Activated CD4-positive, alpha-beta memory T cell treated with anti-CD3 and anti-CD28 coated beads for 36 hours (primary cell): ENCODE results near the gene FOXJ3. TPM values are rescaled to one million over a fixed set of nuclear protein-coding genes. Genes with fewer than 3 reads are reported as not detected.

Source experiments
- CTCF ChIA-PET: fragments of 350-600 bp; sonication (Branson Sonifier 250); formaldehyde crosslinking; loops from one replicate; lab custom pipeline; 2021; ENCODE audit warnings: antibody characterized with exemption, inconsistent platforms; lab: Charles Lee
- POLR2A ChIA-PET: fragments of 350-600 bp; sonication (Branson Sonifier 250); formaldehyde crosslinking; loops from one replicate; lab custom pipeline; 2021; ENCODE audit warnings: antibody characterized with exemption; lab: Charles Lee
- DNase-seq: peaks from one replicate; pipeline ENCODE4 v3.0.0-alpha.2; 2020
- H3K27ac Mint-ChIP-seq: one replicate; pipeline ENCODE4 v1.8.0; 2021; ENCODE audit warnings: mixed read lengths
- H3K27me3 Mint-ChIP-seq: one replicate; pipeline ENCODE4 v1.8.0; 2021; ENCODE audit warnings: mixed read lengths
- H3K36me3 Mint-ChIP-seq: one replicate; pipeline ENCODE4 v1.8.0; 2021; ENCODE audit warnings: mixed read lengths
- H3K4me1 Mint-ChIP-seq: one replicate; pipeline ENCODE4 v1.8.0; 2021; ENCODE audit warnings: low read depth, mixed read lengths
- H3K4me3 Mint-ChIP-seq: one replicate; pipeline ENCODE4 v1.8.0; 2021; ENCODE audit warnings: mild to moderate bottlenecking, mixed read lengths
- H3K9me3 Mint-ChIP-seq: one replicate; pipeline ENCODE4 v1.8.0; 2021; ENCODE audit warnings: mixed read lengths
- intact Hi-C: fragments of 100-400 bp; cut with micrococcal nuclease; formaldehyde crosslinking; loops from one replicate; pipeline ENCODE4 v1.15.1; 2023
- total RNA-seq, 2 experiments: library from RNA; stranded (reverse); gene quantifications; one replicate each; pipeline ENCODE4 v1.2.3, GENCODE V29; 2021

FOXJ3 gene
- total RNA-seq, 2 experiments from 2014 or later = 37.3 to 40.8 TPM

- CTCF ChIA-PET = interaction anchor here (0.6 to 1.9 kb wide), 5 partner anchors 10 to 581 kb away, joined by 3 to 7 read pairs (median 3); no protein-coding TSS in a partner anchor
- intact Hi-C loops = no loop called here
- H3K27ac Mint-ChIP-seq = no peak overlapping the region
- peak; percentile 31 for DNase-seq
- H3K36me3 Mint-ChIP-seq = no peaks in the 10 kb centered on the region
- peaks cover 5% of the 10 kb centered on the region for H3K4me1 Mint-ChIP-seq
- POLR2A ChIA-PET = no interaction called here
- H3K9me3 Mint-ChIP-seq = peaks cover 14% of the 10 kb centered on the region
- H3K27me3 Mint-ChIP-seq = no peaks in the 10 kb centered on the region
- H3K4me3 Mint-ChIP-seq = no peak overlapping the region
Measured at GRCh38 chr1:42157667-42158066, 177.4 kb downstream of the FOXJ3 start.

GRCh38 chr1:42155362-42155761 is 179.7 kb downstream of the FOXJ3 start:
- intact Hi-C loops = no loop called here
- Mint-ChIP-seq H3K9me3 (peaks cover under 1% of the 10 kb centered on the region), H3K4me1 (peaks cover 5% of the 10 kb centered on the region), H3K27me3 (peaks cover 3% of the 10 kb centered on the region), H3K4me3 (no peak overlapping the region), H3K27ac (no peak overlapping the region), H3K36me3 (no peaks in the 10 kb centered on the region)
- no peak for DNase-seq
- ChIA-PET CTCF (interaction anchor here (1.8 kb wide), 2 partner anchors 8 to 18 kb away, joined by 7 to 8 read pairs; no protein-coding TSS in a partner anchor), POLR2A (no interaction called here)

- Mint-ChIP-seq H3K27ac (no peak overlapping the region), H3K36me3 (no peaks in the 10 kb centered on the region), H3K4me3 (no peak overlapping the region), H3K27me3 (peaks cover 3% of the 10 kb centered on the region), H3K4me1 (peaks cover 5% of the 10 kb centered on the region), H3K9me3 (no peaks in the 10 kb centered on the region)
- no peak for DNase-seq
- ChIA-PET POLR2A (no interaction called here), CTCF (interaction anchor here (1.8 kb wide), 1 partner anchor 19 kb away, joined by 8 read pairs; no protein-coding TSS in a partner anchor)
- intact Hi-C loops = no loop called here
Measured at GRCh38 chr1:42154685-42155084, 180.3 kb downstream of the FOXJ3 start.

- H3K4me1 Mint-ChIP-seq = peaks cover 5% of the 10 kb centered on the region
- CTCF ChIA-PET = interaction anchor here (0.5 kb wide), 1 partner anchor 304 kb away, joined by 4 read pairs; no protein-coding TSS in a partner anchor
- H3K27me3 Mint-ChIP-seq = peaks cover 3% of the 10 kb centered on the region
- POLR2A ChIA-PET = no interaction called here
- no peaks in the 10 kb centered on the region for H3K36me3 Mint-ChIP-seq
- no peak overlapping the region for H3K4me3 Mint-ChIP-seq
- intact Hi-C loops = no loop called here
- no peaks in the 10 kb centered on the region for H3K9me3 Mint-ChIP-seq
- no peak overlapping the region for H3K27ac Mint-ChIP-seq
- DNase-seq = no peak
Measured at GRCh38 chr1:42153624-42154023, 181.4 kb downstream of the FOXJ3 start.

- ChIA-PET CTCF (interaction anchor here (4.3 kb wide), 1 partner anchor 21 kb away, joined by 21 read pairs; no protein-coding TSS in a partner anchor), POLR2A (no interaction called here)
- intact Hi-C loops = no loop called here
- Mint-ChIP-seq H3K4me1 (peaks cover 5% of the 10 kb centered on the region), H3K4me3 (no peak within 1 kb of the TSS), H3K27ac (no peak within 1 kb of the TSS), H3K27me3 (peaks cover 3% of the 10 kb centered on the region), H3K9me3 (no peaks in the 10 kb centered on the region), H3K36me3 (no peaks in the 10 kb centered on the region)
- no peak for DNase-seq
Measured at GRCh38 chr1:42152907-42153600, 182.0 kb downstream of the FOXJ3 start, which contains the start of gene GUCA2B. GUCA2B (plus strand) TSS chr1:42153410; CDS start chr1:42153451, 41 bp downstream.

- H3K9me3 Mint-ChIP-seq = no peaks in the 10 kb centered on the region
- no peak for DNase-seq
- H3K27ac Mint-ChIP-seq = no peak overlapping the region
- no peaks in the 10 kb centered on the region for H3K4me1 Mint-ChIP-seq
- ChIA-PET POLR2A (no interaction called here), CTCF (interaction anchor here (4.3 kb wide), 1 partner anchor 22 kb away, joined by 21 read pairs; no protein-coding TSS in a partner anchor)
- intact Hi-C loops = no loop called here
- H3K27me3 Mint-ChIP-seq = peaks cover 3% of the 10 kb centered on the region
- no peaks in the 10 kb centered on the region for H3K36me3 Mint-ChIP-seq
- no peak overlapping the region for H3K4me3 Mint-ChIP-seq
Measured at GRCh38 chr1:42152119-42152518, 182.9 kb downstream of the FOXJ3 start.

- H3K36me3 Mint-ChIP-seq = no peaks in the 10 kb centered on the region
- H3K4me1 Mint-ChIP-seq = no peaks in the 10 kb centered on the region
- DNase-seq = no peak
- no peak overlapping the region for H3K27ac Mint-ChIP-seq
- H3K27me3 Mint-ChIP-seq = peaks cover 3% of the 10 kb centered on the region
- no peaks in the 10 kb centered on the region for H3K9me3 Mint-ChIP-seq
- POLR2A ChIA-PET = no interaction called here
- CTCF ChIA-PET = interaction anchor here (4.3 kb wide), 1 partner anchor 23 kb away, joined by 21 read pairs; no protein-coding TSS in a partner anchor
- H3K4me3 Mint-ChIP-seq = no peak overlapping the region
- intact Hi-C loops = no loop called here
Measured at GRCh38 chr1:42150651-42151050, 184.4 kb downstream of the FOXJ3 start.

- POLR2A ChIA-PET = no interaction called here
- H3K4me3 Mint-ChIP-seq = no peak overlapping the region
- H3K27ac Mint-ChIP-seq = no peak overlapping the region
- no peaks in the 10 kb centered on the region for H3K36me3 Mint-ChIP-seq
- H3K27me3 Mint-ChIP-seq = peaks cover 3% of the 10 kb centered on the region
- H3K9me3 Mint-ChIP-seq = no peaks in the 10 kb centered on the region
- CTCF ChIA-PET = interaction anchor here (1.0 to 1.9 kb wide), 5 partner anchors 8 to 202 kb away, joined by 3 to 20 read pairs (median 5); no protein-coding TSS in a partner anchor
- no peak for DNase-seq
- H3K4me1 Mint-ChIP-seq = peaks cover 4% of the 10 kb centered on the region
- intact Hi-C loops = loop anchor here (10.0 kb wide), 1 partner anchor 587 kb away; no protein-coding TSS in a partner anchor
Measured at GRCh38 chr1:42148166-42148565, 186.9 kb downstream of the FOXJ3 start.

- Mint-ChIP-seq H3K36me3 (no peaks in the 10 kb centered on the region), H3K27me3 (peaks cover 2% of the 10 kb centered on the region), H3K4me3 (no peak overlapping the region), H3K27ac (no peak overlapping the region), H3K4me1 (peaks cover 5% of the 10 kb centered on the region), H3K9me3 (no peaks in the 10 kb centered on the region)
- intact Hi-C loops = loop anchor here (2.0 to 10.0 kb wide), 2 partner anchors 26 to 588 kb away; no protein-coding TSS in a partner anchor
- ChIA-PET POLR2A (no interaction called here), CTCF (interaction anchor here (0.6 to 1.9 kb wide), 7 partner anchors 9 to 281 kb away, joined by 3 to 20 read pairs (median 4); no protein-coding TSS in a partner anchor)
- peak; percentile 80 for DNase-seq
Measured at GRCh38 chr1:42146626-42147320, 188.3 kb downstream of the FOXJ3 start.

- intact Hi-C loops = loop anchor here (2.0 to 10.0 kb wide), 2 partner anchors 27 to 589 kb away; no protein-coding TSS in a partner anchor
- H3K27me3 Mint-ChIP-seq = peaks cover 2% of the 10 kb centered on the region
- no peak overlapping the region for H3K27ac Mint-ChIP-seq
- H3K36me3 Mint-ChIP-seq = no peaks in the 10 kb centered on the region
- H3K4me1 Mint-ChIP-seq = peaks cover 5% of the 10 kb centered on the region
- ChIA-PET CTCF (interaction anchor here (1.9 kb wide), 1 partner anchor 27 kb away, joined by 20 read pairs; no protein-coding TSS in a partner anchor), POLR2A (no interaction called here)
- no peaks in the 10 kb centered on the region for H3K9me3 Mint-ChIP-seq
- H3K4me3 Mint-ChIP-seq = no peak overlapping the region
- no peak for DNase-seq
Measured at GRCh38 chr1:42145764-42146625, 189.0 kb downstream of the FOXJ3 start.

- H3K27ac Mint-ChIP-seq = no peak overlapping the region
- no peak for DNase-seq
- no peaks in the 10 kb centered on the region for H3K9me3 Mint-ChIP-seq
- no peaks in the 10 kb centered on the region for H3K36me3 Mint-ChIP-seq
- no peak overlapping the region for H3K4me3 Mint-ChIP-seq
- peaks cover 5% of the 10 kb centered on the region for H3K4me1 Mint-ChIP-seq
- intact Hi-C loops = loop anchor here (10.0 kb wide), 1 partner anchor 589 kb away; no protein-coding TSS in a partner anchor
- CTCF ChIA-PET = no interaction called here
- no peaks in the 10 kb centered on the region for H3K27me3 Mint-ChIP-seq
- POLR2A ChIA-PET = no interaction called here
Measured at GRCh38 chr1:42145389-42145716, 189.7 kb downstream of the FOXJ3 start.
